HT1080 (cell line): ENCODE data around the gene PNKP. TPM values are rescaled to one million over a fixed set of nuclear protein-coding genes. Genes with fewer than 3 reads are reported as not detected.

Experiments used
- DNase-seq: peaks from one replicate; pipeline ENCODE4 v3.0.0-alpha.2; 2015; ENCODE audit warnings: low read depth
- total RNA-seq: library from RNA; depleted of rRNA; stranded (reverse); fragments of >200 nt; shearing (Covaris generic); gene quantifications from 2 replicates; pipeline ENCODE4 v1.2.3, GENCODE V29; 2014

PNKP gene
- total RNA-seq, 1 experiment from 2014 or later, result 57.2 TPM

GRCh38 chr19:49847731-49848696 lies 19.4 kb downstream of the PNKP start:
- DNase-seq, result peak; percentile 89

DNA sequence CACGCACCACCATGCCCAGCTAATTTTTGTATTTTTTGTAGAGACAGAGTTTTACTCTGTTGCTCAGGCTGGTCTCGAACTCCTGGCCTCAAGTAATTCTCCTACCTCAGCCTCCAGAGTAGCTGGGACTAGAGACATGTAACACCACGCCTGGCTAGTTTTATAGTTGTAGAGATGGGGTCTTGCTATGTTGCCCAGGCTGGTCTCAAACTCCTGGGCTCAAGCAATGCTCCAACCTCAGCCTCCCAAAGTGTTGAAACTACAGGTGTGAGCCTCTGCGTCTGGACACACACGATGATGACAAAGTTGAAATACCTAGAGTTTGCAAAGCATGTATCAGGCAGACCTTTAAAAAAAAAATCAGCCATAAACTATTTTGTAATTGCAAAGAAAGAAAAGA lies 21.0 kb downstream of the PNKP start:
- no peak for DNase-seq

DNA sequence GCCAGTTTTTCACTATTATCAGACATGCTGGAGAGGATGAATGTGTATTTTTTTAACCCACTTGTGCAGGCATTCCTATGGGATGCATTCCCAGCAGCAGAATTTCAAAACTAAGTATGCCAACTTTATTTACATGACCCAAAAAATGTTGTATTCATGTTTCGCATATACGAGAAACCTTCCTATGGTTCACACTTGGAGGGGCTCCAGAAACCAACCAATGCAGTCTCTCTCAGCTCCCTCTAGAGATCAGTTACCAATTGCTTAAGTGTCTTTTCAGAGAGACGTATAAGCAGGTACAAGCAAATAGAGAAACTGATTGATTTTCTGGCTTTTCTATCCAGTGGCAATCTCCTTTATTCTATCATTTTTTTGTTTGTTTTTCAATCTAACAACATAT lies 22.0 kb downstream of the PNKP start:
- DNase-seq, result no peak

GRCh38 chr19:49844138-49845095 lies 23.0 kb downstream of the PNKP start:
- DNase-seq, result no peak

DNA sequence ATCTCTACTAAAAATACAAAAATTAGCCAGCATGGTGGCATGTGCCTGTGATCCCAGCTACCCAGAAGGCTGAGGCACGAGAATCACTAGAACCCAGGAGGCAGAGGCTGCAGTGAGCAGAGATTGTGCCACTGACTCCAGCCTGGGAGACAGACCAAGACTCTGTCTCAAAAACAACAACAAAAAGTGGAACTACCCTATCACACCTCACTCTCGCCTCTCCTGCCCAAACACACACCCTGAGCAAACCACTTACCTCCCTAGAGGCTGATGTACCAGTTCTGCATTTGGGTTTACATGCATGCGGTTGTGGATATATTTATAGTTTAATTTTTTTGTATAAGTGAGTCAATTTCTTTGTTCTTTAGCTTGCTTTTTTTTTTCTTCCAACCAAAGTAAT lies 24.1 kb downstream of the PNKP start:
- DNase-seq, result no peak

DNA sequence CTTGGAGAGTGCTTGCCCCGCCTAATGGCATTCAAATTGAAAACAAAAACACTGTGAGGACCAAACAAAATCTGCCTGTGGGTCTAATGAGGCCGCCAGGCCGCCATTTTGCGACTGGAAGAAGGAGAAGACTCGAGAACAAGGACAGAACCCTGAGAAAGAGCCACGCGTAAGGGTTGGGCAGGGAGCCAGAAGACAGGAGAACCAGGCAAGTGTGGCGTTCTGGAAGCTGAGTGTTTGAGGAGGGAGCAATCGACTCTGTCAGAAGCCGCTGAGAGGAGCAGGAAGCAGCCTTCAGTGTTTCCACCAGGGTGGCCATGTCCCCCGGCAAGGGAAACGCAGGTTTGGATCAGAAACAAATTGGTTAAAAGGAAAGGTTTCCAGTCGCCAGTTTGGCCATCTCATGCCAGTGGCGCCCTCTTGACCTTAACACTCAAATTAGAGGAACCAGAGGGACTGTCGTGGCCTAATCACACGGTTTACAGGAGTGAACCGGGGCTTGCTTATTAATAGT lies 26.6 kb downstream of the PNKP start:
- DNase-seq, result no peak

DNA sequence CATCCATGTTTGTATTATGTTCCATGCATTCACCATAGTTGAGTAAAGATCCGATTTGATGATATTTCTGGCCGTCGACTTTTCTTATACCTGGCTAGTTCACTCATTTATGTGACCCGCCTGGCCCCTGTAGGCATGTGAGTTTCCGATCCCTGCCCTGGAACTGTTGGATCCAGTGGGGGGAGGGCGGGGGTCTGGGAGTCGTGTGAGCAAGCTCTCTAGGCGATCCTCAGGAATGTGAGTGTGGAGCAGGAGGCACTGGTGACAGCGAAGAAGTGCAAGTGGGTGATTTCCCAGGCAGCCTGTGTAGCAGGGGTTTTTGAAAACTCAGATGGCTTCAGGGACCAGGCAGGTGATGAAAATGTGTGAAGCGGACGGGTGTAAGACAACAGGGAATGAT lies 27.1 kb downstream of the PNKP start:
- DNase-seq, result no peak

GRCh38 chr19:49839713-49840112 lies 27.7 kb downstream of the PNKP start:
- no peak for DNase-seq

GRCh38 chr19:49838885-49839588 lies 28.3 kb downstream of the PNKP start:
- no peak for DNase-seq

DNA sequence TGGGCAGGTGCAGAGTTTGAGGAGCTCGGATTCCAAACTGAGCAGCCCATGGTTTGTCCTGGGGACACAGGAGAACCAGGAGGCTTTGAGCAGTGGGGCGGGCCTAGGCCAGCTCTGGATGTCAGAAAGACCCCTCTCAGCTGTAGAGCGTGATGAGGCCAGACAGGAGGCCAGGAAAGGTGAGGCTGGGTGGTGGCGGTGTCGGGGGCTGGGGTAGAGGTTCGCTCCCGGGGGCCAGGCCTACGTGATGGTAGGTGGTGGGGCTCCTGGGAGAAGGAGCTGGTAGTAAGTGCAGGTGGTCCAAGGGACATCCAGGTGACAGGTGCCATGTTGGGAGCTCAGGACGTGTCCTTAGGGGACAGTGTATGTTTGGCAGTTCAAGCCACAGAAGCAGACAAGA lies 30.0 kb downstream of the PNKP start:
- DNase-seq, result no peak

GRCh38 chr19:49837009-49837310 lies 30.4 kb downstream of the PNKP start:
- DNase-seq, result no peak

DNA sequence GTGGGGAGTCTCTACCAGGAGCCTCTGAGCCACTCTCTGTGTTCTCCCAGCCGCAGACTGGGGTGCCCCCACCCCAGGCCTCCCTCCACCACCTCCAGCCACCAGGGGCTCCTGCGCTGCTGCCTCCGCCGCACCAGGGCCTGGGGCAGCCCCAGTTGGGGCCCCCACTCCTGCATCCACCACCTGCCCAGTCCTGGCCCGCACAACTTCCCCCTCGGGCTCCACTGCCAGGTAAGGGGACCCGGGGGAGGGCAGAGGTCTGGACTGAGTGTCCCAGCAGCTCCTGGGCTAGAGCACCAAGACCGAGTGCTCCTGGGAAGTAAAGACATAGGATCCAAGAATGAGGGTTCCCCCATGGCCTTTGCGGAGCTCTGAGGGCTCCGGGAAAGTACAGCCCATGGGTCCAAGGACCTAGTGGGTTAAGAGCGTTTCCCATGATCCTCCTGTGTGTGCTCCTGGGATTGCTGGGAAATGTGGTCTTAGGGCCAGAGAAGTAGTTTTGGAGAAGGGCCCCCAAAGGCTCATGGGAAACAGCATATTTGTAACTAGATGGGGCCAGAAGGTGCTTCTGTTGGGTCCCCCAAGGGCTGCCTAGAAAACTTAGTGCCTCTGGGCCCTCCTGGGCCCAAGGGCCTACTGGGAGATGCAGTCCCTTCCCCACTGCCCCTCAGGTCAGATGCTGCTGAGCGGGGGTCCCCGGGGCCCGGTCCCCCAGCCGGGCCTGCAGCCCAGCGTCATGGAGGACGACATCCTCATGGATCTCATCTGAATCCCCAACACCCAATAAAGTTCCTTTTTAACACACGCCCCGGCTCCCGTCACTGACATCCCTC lies 31.0 kb downstream of the PNKP start:
- DNase-seq, result no peak

DNA sequence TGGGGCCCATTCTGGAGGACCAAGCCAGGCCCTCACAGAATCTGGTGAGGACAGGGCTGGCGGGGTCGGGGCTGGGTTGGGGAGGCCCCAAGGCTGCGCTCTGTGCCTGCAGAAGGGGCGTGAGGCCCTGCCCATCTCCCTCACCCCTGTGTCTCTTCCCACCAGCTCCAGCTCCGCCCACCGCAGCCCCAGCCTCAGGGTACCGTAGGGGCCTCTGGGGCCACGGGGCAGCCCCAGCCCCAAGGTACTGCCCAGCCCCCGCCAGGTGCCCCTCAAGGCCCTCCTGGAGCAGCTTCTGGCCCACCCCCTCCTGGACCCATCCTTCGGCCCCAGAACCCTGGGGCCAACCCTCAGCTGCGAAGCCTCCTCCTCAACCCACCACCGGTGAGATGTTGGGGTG lies 31.8 kb downstream of the PNKP start:
- DNase-seq, result no peak

DNA sequence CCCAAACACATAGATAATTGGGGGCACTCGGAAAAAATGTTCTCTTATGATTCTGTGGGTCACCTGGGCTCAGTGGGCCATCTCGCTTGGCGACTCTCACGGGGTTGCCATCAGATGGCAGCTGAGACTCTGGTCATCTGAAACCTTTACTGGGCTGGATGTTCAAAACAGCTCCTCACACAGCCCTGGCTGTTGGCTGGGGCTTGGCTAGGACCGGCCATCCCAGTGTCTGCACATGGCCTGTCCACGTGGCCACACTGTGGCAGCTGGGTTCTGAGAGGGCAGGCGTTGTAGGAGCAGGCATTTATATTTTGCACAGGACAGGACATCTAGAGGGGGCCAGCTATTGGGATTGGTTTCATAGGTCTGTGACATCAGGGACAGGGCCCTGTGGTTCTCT lies 33.8 kb downstream of the PNKP start:
- no peak for DNase-seq

- DNase-seq, result peak; percentile 45
Measured at GRCh38 chr19:49832556-49832955, 34.8 kb downstream of the PNKP start.

GRCh38 chr19:49831592-49831991 lies 35.8 kb downstream of the PNKP start:
- DNase-seq, result no peak

- DNase-seq, result no peak
Measured at GRCh38 chr19:49830766-49831165, 36.6 kb downstream of the PNKP start.

DNA sequence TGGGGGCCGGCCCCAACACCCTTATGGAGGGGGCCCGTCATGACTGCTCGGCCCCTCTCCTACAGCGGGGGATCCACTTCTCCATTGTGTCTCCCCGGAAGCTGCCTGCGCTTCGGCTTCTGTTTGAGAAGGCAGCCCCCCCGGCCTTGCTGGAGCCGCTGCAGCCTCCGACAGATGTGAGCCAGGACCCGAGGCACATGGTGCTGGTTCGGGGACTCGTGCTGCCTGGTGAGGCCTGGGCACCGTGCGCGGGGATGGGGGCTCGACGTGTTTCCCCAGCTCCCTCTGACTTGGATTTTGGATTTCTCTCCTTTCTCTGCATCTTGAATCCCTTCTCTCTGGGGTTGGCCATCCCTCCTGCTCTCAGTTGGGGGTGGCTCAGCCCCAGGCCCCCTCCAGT lies 37.7 kb downstream of the PNKP start:
- DNase-seq, result no peak

DNA sequence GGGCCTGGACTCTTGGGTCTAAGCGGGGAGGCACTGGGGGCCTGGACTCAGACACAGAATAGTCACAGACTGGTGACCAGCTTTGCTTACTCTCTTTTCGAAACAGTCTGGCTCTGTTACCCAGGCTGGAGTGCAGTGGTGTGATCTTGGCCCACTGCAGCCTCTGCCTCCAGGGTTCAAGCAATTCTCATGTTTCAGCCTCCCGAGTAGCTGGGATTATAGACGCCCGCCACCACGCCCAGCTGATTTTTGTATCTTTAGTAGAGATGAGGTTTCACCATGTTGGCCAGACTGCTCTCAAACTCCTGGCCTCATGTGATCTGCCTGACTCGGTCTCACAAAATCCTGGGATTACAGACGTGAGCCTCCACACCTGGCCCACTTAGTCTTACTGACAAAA lies 38.2 kb downstream of the PNKP start:
- DNase-seq, result no peak

- no peak for DNase-seq
Measured at GRCh38 chr19:49827034-49827433, 40.3 kb downstream of the PNKP start.

GRCh38 chr19:49824662-49825061 lies 42.7 kb downstream of the PNKP start:
- no peak for DNase-seq
